GM12892 (cell line): Measurements from ENCODE around the gene UGT3A1.

Source experiments
- POLR2A ChIP-seq: IDR thresholded peaks from 2 replicates; pipeline ENCODE4 v1.6.1; 2011; ENCODE audit warnings: low read depth, low read length, control low read depth
- POLR2AphosphoS5 ChIP-seq: IDR thresholded peaks from 2 replicates; pipeline ENCODE4 v1.6.1; 2011; ENCODE audit warnings: low read depth, low read length, control low read depth
- TAF1 ChIP-seq: IDR thresholded peaks from 2 replicates; pipeline ENCODE4 v1.6.1; 2011; ENCODE audit warnings: low read depth, mild to moderate bottlenecking, control low read depth, low read length, borderline replicate concordance

- TF ChIP-seq POLR2A (no peak), POLR2AphosphoS5 (no peak), TAF1 (no peak)
Measured at GRCh38 chr5:35947085-35947484, 44.1 kb downstream of the UGT3A1 start.
